GM18907 (cell line): ENCODE results near the gene RMI1.
"Not testable (repeated sequence)": the region's sequence is repeated elsewhere in the genome, so short reads cannot be mapped to it uniquely, and the experiment has no call there.

ENCODE experiments used
- ATAC-seq: cut with Tn5 transposase; IDR thresholded peaks from one replicate; pipeline ENCODE4 v1.9.1; 2021; ENCODE audit warnings: mild to moderate bottlenecking, moderate library complexity; ENCODE audit not compliant: unreplicated experiment

RMI1 gene

DNA sequence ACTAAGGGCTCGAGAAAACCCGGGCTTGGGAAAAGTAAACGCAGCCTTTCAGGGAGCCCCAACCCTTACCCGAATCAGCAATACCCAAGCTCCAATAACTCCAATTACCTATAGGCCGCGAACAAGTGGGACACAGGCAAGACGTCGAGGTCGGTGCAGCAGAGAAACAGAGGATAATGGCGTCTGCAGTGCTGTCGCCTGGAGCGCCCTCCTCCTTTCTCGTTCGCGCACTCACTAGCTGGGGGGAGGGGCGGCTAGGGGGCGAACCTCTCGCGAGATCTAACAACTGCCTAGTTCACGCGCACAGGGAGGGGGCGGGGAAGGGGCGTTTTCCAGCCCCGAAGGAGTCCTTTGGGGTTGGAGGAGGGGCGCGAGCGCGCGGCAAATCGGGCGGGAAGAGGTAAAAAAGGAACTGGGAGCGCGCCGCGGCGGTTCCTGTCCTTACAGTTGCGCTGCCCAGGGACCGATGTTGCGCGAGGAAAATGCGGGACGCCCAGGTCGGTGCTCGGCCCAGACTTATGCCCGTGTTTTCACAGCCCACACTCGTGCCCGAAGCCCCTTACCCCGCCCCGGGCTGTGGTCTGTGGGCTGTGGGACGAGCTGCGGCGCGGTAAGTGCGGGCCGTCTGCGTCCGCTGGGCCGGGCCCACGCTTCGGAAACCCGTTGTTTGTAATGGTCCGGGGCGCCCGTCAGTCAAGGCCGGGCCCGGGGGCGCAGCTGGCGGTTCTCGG, at the start of gene RMI1:
Gene RMI1, plus strand, starts transcription at position 411 of the 731 bp plus-strand sequence. CDS start 20,182 bp downstream, outside the sequence.
- ATAC-seq, result peak; percentile 79

DNA sequence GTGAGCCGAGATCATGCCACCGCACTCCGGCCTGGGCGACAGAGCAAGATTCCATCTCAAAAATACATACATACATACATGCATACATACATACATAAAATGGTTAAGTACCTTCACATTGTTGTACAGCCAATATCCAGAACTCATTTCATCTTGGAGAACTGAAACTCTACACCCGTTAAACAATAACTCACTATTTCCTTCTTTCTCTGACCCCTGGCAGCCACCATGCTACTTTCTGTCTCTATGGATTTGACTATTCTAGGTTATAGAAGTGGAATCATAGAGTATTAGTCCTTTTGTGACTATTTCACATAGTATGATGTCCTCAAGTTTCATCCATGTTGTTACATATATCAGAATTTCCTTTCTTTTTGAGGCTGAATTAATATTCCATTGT, 49.7 kb upstream of the RMI1 start:
- no peak for ATAC-seq

DNA sequence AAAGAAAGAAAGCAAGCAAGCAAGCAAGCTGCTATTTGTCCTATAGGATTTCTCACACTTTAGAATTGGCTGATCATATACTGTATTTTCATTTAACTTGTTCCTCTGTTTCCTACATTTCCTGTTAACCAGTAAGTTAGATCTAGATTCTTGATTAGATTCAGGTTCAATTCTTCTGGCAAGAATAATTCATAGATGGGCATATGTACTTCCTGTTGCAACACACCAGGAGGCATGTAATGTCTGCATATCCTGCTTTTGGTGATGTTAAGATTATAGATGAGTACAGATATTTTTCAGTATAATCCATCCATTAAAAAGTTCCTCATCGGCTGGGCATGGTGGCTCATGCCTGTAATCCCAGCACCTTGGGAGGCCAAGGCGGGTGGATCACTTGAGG, 48.6 kb upstream of the RMI1 start:
- no peak for ATAC-seq

DNA sequence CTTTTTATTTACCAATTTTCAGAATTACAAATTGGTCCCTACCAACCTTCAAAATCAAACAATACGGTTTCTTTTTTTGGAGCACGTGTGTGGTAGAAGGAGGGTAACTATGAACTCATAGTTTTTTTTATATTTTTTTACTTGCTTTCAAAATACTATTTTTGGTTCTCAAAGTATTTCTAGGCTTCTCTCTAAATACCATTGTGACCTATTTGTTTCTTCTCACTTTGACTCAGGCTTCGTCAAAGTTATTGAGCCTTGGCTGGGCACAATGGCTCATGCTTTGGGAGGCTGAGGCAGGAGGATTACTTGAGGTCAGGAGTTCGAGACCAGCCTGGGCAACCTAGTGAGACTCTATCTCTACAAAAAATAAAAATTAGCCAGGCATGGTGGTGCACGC, 47.8 kb upstream of the RMI1 start:
- no peak for ATAC-seq

DNA sequence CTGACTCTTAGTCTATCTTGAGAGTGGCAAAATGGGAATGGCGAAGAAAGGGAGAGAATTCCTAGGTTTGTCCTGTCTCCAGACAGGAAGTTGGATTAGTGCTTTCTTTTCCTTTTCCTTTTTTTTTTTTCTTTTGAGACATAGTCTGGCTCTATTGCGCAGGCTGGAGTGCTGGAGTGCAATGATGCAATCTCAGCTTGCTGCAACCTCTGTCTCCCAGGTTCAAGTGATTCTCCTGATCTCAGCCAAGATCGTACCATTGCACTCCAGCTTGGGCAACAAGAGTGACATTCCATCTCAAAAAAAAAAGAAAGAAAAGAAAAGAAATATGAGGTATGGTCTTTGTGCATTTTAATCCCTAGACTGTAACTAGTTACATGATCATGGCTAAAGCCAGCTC, 46.8 kb upstream of the RMI1 start:
- no peak for ATAC-seq

DNA sequence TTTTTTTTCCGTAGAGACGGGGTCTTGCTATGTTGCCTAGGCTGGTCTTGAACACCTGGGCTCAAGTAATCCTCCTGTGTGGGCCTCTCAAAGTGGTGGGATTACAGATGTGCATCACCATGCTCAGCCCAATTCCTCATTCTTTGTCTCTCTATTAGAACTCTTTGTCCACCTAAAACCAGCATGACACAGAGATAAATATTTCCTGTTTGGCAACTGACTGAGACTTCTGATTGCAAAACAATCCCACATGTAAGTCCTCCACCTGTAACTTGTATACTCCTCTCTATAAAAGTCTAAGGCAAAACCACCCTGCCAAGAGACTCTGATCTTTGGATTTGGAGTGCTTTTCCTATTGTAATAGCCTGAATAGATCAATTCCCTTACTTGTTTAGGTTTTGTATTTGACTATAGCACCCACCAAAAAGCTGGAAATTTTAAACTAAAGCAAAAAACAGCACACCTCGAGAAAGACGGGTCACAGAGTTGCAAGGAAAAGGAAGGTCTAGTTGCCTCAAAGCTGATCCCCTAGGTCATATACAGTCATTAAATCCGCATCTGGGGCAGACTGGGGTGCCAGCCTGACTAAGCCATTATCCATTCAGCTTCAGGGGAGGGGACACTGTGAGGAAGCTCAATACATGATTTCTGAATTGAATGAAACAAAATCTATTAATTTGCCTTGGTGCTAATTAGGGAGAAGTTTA, 45.9 kb upstream of the RMI1 start:
- no peak for ATAC-seq

DNA sequence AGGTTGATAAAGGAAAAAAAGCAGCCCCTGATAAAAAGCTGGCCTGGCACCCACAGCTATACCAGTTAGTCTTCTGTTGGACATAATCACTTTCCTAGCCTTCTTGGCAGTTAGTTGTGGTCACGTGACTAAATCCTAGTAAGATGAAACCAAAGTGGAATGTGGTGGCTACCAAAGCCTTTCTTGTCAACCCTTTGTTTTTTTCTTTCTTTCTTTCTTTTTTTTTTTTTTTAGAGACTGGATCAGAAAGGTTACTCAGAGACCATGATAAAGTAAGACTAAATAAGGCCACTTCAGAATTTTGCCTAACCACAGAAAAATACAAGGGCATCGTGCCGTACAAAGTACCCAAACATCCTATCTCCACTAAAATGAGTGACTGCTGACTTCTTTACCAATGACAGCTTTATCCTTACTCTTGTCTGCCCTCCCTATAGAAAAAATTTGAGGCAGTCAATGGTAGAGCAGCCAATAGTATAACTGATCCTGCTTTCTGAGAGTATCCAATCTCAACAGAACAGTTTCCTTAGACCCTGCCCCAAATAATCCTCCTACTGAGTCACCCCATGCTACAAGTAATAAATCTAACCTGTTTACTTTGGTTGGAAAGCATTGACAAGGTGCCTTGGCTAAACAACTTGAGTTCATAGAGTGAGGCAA, 45.2 kb upstream of the RMI1 start:
- ATAC-seq, result no peak

DNA sequence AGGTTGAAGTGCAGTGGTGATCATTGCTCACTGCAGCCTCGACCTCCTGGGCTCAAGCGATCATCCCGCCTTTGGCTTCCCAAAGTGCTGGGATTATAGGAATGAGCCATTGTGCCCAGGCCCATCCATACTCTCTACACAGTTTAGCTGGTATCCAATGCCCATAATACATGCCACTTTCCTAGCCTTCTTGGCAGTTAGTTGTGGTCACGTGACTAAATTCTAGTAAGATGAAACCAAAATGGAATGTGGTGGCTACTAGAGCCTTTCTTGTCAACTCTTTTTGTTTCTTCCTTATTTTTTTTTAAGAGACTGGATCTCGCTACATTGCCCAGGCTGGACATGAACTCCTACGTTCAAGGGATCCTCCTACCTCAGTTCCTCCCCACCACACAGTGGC, 44.1 kb upstream of the RMI1 start:
- ATAC-seq, result no peak

DNA sequence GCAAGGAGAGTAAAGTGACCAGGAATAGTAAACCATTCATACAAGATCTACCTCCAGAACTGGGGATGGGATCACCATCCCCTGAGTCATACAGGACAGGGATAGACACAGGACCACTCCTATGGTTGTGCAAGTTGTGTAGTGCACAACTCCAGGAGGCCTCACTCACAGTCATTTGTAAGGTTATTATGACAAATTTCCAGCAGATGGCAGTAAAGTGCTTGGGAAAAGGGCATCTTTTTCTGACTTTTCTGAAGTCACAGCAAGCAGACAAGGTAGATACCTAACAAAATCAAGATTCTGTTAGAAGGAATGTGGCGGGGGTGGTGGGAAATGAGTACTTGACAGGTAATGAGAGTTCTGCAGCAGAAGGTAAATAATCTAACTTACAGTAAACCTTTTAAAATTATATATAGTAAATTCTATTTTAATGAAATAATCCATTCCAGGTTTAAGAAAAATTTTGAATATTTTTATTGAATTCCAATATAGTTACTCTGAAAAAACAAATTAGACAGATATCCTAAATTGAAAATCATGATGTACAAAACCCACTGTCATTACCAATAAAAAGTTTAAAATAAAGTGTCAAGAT, 42.6 kb upstream of the RMI1 start:
- peak; percentile 62 for ATAC-seq

DNA sequence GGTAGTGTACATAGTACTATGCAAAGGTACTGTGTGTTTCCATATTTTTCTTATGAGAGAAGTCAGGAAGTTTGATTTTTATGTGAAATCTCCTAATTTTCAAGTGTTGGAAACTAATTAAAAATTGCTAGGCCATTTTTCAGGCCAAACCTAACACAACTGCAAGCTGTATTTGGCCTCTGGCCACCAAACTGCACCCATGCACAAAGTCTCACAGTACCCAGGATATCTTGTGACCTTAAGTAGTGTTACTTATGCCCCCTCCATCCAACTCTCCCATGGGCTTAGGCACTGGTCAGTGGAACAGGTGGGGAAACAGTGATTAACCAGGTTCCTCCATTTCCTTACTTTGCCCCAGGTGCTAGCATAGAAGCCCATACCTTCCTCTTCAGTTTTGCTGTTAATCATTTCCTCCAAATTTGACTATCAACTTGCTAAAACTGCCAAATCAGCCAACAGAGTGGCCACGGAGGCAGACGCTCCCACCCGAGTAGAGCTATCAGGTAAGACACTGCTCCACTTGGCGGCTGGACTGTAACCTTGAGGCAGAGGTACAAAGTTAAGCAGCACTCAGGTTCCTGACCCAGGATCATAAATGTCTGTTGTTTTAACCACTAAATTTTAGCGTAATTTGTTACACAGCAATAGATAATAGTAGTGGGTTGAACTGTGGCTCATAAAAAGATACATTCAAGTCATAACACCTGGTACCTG, 39.9 kb upstream of the RMI1 start:
- ATAC-seq, result no peak

DNA sequence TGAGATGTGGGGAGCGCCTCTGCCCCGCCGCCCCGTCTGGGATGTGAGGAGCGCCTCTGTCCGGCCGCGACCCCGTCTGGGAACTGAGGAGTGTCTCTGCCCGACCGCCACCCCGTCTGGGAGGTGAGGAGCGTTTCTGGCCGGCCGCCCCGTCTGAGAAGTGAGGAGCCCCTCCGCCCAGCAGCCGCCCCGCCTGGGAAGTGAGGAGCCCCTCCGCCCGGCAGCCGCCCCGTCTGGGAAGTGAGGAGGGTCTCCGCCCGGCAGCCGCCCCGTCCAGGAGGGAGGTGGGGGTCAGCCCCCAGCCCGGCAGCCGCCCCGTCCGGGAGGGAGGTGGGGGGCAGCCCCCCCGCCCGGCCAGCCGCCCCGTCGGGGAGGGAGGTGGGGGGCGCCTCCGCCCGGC, 32.5 kb upstream of the RMI1 start:
- ATAC-seq, result not testable (repeated sequence)

DNA sequence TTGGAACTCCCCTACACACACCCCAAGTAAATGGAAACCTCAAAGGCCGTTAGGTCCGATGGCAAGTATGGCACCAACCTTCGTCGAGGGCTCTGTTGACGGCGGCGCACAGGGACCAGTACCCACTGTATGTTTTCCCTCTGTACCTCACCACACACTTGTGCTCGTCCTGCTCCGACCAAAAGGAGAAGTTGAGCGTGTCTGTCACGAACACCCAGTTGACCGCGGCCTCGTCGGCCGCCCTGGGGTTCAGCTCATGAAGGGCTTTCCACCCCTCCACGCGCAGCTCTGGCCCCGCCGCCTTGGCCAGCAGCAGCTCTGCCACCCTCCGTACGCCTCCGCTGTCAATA, 24.5 kb upstream of the RMI1 start:
- peak; percentile 63 for ATAC-seq

DNA sequence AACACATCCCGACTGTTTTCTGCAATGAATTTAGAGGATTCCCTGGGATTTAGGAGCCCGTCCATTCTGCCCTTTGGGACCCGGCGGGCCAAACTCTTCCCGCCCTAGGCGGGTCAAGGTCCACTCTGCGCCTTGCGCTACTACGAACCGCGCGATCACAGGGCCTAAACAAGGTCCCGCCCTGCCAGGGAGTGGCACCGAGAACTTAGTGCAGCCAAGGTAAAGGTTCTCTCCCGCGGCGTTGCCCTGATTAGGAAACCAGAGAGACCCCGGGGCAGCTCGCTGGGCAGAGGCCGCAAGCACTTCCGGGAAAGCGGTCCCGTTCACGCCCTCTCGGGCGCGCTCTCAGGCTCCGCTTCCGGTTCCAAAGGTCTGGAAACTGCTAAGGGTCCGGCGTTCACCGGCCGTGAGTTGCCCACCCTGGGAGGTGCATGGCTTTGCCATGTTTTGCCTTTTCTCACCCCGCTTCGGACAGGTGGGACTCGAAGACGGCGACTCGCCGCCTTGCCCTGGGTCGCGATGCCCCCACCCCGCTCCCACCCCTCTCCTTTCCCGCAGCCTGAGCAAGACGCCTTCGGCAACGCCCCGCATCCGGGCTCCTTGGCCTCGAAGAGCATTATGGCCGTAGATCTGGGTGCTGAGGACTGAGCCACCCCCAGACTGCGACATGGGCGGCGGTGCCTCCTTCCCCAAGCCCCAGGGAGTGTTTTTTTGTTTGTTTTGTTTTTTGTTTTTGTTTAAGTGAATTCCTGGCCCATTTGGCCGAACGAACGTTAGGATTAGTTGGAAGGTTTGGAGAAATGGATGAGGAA, 24.0 kb upstream of the RMI1 start:
- peak; percentile 87 for ATAC-seq

DNA sequence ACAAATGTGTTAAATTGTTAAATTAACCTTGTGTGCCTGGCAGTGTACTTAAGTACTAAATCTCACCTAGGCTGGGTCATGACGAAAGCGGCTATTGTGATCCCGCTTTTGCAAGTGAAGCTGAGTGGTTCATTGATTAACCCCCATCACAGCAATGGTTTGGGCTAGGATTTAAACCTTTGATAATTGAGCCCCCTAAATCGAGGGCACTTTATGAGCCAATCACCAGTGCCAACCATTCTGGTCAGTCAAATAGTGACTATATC, 23.4 kb upstream of the RMI1 start:
- no peak for ATAC-seq

DNA sequence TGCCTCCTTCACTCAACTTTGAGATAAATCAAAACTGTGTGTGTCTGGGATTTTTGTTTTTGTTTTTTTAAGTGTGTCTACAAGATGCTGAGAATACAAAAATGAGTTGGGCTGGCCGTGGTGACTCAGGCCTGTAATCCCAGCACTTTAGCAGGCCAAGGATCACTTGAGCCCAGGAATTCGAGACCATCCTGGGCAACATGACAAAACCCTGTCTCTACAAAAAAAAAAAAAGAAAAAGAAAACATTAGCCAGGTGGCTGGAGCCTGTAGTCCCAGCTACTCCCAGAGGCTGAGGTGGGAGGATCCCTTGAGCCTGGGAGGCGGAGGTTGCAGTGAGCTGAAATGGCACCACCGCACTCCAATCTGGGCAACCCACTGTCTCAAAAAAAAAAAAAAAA, 21.5 kb upstream of the RMI1 start:
- no peak for ATAC-seq

DNA sequence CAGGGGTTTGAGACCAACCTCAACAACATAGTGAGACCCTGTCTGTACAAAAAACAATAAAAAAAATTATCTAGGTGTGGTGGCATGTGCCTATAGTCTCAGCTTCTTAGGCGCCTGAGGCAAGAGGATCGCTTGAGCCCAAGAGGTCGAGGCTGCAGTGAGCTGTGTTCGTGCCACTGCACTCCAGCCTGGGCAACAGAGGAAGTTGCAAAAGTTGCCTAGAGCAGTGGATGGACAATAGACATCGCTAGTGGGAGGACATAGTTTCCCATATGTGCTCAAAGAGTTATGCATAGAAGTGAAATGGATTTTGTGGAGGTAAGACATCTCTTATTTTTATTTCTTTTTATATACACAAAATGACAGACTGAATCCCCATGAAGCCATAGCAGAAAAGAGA, 19.6 kb upstream of the RMI1 start:
- no peak for ATAC-seq

DNA sequence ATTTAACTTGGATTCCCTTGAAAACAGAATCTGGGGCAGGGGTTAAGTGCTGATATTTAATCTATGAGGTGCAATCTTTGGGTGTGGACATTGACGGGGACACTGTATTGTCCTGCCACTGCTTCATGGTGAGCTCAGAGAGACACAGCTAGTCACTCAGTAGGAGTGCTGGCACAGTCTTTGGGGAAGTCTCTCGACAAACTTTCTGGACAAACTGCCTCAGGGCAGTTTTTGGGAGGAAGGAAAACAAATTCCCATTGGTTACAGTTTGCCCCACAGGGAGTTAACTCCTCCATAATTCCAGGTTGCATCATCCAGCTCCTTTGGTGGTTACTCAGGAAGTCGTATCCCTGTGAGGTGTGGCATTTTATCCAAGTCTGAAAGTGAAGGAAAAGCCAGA, 18.4 kb upstream of the RMI1 start:
- ATAC-seq, result no peak

DNA sequence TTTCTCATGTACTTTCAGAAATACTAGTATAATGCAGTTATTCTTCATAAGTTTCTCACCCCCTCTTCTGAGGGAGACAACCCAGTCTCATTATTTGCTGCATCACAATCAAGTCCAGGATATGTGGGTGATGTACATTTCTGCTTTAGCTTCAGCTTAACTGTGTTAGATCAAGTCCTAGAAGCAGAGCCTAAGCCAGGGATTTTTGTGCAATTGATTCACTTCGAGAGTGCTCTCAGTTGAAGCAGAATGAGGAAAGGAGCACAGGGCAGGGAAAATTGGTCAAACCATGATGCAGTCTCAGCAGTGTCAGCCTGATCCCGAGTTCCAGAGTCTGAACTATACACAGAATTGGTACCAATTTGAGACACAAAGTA, 15.6 kb upstream of the RMI1 start:
- ATAC-seq, result no peak

DNA sequence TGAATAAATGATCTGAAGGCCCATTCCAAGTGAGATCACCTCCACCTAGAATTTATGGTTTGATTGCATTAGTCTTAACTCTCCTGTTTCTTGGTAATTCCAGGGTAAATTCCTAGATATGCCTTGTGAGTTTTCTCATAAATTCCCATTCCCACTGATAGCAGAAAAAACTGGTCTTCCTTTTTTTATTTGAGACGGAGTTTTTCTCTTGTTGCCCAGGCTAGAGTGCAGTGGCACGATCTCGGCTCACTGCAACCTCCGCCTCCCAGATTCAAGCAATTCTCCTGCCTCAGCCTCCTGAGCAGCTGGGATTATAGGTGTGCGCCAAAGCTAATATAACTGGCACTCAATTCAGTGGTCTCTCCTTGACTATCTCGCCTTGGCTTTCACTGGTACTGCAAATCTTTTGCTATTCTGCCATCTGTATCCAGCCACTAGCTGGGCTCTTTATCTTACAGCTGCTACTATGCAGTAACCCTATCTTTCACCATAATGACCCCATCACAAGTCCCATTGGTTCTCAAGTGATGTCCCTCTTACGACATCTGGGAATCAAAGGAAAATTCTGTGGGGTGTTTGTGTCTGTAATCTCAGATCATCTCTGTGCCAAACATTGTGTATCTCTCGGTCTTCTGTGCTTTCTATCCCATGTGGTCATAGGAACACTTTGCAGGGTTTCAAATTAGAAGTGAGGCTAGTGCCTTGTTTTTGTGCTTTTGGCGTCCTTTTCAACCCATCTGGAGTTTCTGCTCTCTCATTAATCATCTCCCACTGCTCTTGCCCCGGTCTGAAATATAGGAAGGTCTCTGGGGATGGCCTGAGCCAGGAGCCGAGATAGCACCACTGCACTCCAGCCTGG, 15.0 kb upstream of the RMI1 start:
- no peak for ATAC-seq

DNA sequence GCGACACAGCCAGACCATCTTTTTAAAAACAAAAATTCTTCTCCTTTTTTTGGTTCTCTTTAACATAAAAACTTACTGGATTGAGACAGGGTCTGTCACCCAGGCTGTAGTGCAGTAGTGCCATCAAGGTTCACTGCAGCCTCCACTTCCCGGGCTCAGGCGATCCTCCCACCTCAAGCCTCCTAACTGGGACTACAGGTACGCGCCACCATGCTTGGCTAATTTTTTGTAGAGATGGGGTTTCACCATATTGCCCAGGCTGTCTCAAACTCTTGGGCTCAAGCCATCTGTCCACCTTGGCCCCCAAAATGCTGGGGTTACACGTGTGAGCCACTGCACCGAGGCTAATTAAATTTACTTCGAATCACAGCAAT, 14.4 kb upstream of the RMI1 start:
- ATAC-seq, result no peak
